CD4-positive, CD25-positive, alpha-beta regulatory T cell (primary cell): ENCODE measurements around the gene MMEL1. TPM values are rescaled to one million over a fixed set of nuclear protein-coding genes. Genes with fewer than 3 reads are reported as not detected.
A peak's percentile ranks its signal among the peaks of the same experiment; 100 is the strongest.

Experiments
- ATAC-seq, 2 donors: fragments of 150-1000 bp; cut with Tn5 transposase; one replicate each; pipeline ENCODE4 v1.10.0; 2021; ENCODE audit warnings: low read depth in 2 of 2, moderate number of reproducible peaks in 2 of 2, moderate library complexity in 1 of 2
- DNase-seq, 3 donors: peaks; one replicate each; pipeline versions ENCODE4 v3.0.0 to v3.0.0-alpha.2; 2012 to 2022; ENCODE audit warnings: mixed read lengths in 1 of 3
- H3K27ac ChIP-seq: one replicate; pipeline ENCODE4 v1.7.0; 2013; ENCODE audit warnings: mild to moderate bottlenecking, low read length; ENCODE audit not compliant: insufficient read depth, poor library complexity, severe bottlenecking
- H3K27me3 ChIP-seq: one replicate; pipeline ENCODE4 v1.7.0; 2013; ENCODE audit warnings: low read length; ENCODE audit not compliant: control insufficient read depth, insufficient read depth
- H3K36me3 ChIP-seq: one replicate; pipeline ENCODE4 v1.7.0; 2013; ENCODE audit warnings: mild to moderate bottlenecking, low read length, moderate library complexity; ENCODE audit not compliant: control insufficient read depth, insufficient read depth
- H3K4me1 ChIP-seq: 2 replicates; pipeline ENCODE4 v1.7.0; 2013; ENCODE audit warnings: mild to moderate bottlenecking, low read length; ENCODE audit not compliant: insufficient read depth, control insufficient read depth, poor library complexity, severe bottlenecking
- H3K4me3 ChIP-seq: one replicate; pipeline ENCODE4 v1.7.0; 2013; ENCODE audit warnings: low read depth, mild to moderate bottlenecking, low read length, moderate library complexity
- H3K9me3 ChIP-seq, 2 experiments: 1 replicate in 1 of 2; 2 replicates in 1 of 2; pipeline ENCODE4 v1.7.0; 2013; ENCODE audit warnings: low read length in 2 of 2, mild to moderate bottlenecking in 1 of 2, moderate library complexity in 1 of 2; ENCODE audit not compliant: control insufficient read depth in 2 of 2
- H3K27ac Mint-ChIP-seq, 3 donors: one replicate each; pipeline ENCODE4 v1.8.0; 2020 to 2022; ENCODE audit warnings: mild to moderate bottlenecking in 3 of 3, mixed read lengths in 3 of 3, moderate library complexity in 2 of 3
- H3K27me3 Mint-ChIP-seq: one replicate; pipeline ENCODE4 v1.8.0; 2022; ENCODE audit warnings: mild to moderate bottlenecking, mixed read lengths
- H3K36me3 Mint-ChIP-seq: one replicate; pipeline ENCODE4 v1.8.0; 2020; ENCODE audit warnings: mixed read lengths
- H3K4me1 Mint-ChIP-seq, 4 donors: one replicate each; pipeline ENCODE4 v1.8.0; 2020 to 2022; ENCODE audit warnings: mixed read lengths in 4 of 4, mild to moderate bottlenecking in 1 of 4
- H3K4me3 Mint-ChIP-seq, 4 donors: one replicate each; pipeline ENCODE4 v1.8.0; 2020 to 2022; ENCODE audit warnings: mild to moderate bottlenecking in 4 of 4, mixed read lengths in 4 of 4, moderate library complexity in 3 of 4
- H3K9me3 Mint-ChIP-seq, 7 donors: one replicate each; pipeline ENCODE4 v1.8.0; 2020 to 2022; ENCODE audit warnings: mixed read lengths in 7 of 7, mild to moderate bottlenecking in 3 of 7, moderate library complexity in 2 of 7
- polyA plus RNA-seq, 4 donors: library from polyadenylated mRNA; unstranded; fragments of 300-500 nt; fragmentation: Illumina TruSeq; gene quantifications; one replicate each; pipeline ENCODE4 v1.2.3, GENCODE V29; 2021
- total RNA-seq: library from RNA; stranded (reverse); gene quantifications from one replicate; pipeline ENCODE4 v1.2.3, GENCODE V29; 2022

Gene MMEL1
- total and polyA plus RNA-seq, 5 donors from 2014 or later: 0.79 to 18.1 (median 15.2) TPM

- no peaks in the 10 kb centered on the region for H3K4me1 ChIP-seq
- no peak for DNase-seq
- no peak for ATAC-seq
Measured at GRCh38 chr1:2604156-2604843, 28.5 kb downstream of the MMEL1 start.

GRCh38 chr1:2603521-2604155, 29.2 kb downstream of the MMEL1 start:
- no peak overlapping the region for H3K4me3 ChIP-seq
- no peaks in the 10 kb centered on the region for H3K9me3 ChIP-seq
- ATAC-seq (no peak), DNase-seq (peak in 1 of 3 donors; percentile 0)
- H3K27ac ChIP-seq: no peak overlapping the region
- H3K4me1 Mint-ChIP-seq: no peaks in the 10 kb centered on the region
- no peaks in the 10 kb centered on the region for H3K36me3 ChIP-seq
- H3K27ac Mint-ChIP-seq: no peak overlapping the region
- peaks cover 0 to 2% (median 0%) of the 10 kb centered on the region in 7 donors for H3K9me3 Mint-ChIP-seq
- no peaks in the 10 kb centered on the region for H3K4me1 ChIP-seq
- H3K4me3 Mint-ChIP-seq: no peak overlapping the region
- H3K27me3 ChIP-seq: no peaks in the 10 kb centered on the region
- peaks cover 6% of the 10 kb centered on the region for H3K27me3 Mint-ChIP-seq
- H3K36me3 Mint-ChIP-seq: no peaks in the 10 kb centered on the region

More at GRCh38 chr1:2604156-2604843, 28.5 kb downstream of the MMEL1 start:
- Mint-ChIP-seq H3K36me3 (no peaks in the 10 kb centered on the region), H3K9me3 (peaks cover 0 to 2% (median 0%) of the 10 kb centered on the region in 7 donors), H3K4me3 (no peak overlapping the region), H3K27ac (no peak overlapping the region), H3K4me1 (no peaks in the 10 kb centered on the region), H3K27me3 (peaks cover 6% of the 10 kb centered on the region)
- Histone ChIP-seq H3K4me3 (no peak overlapping the region), H3K36me3 (no peaks in the 10 kb centered on the region), H3K9me3 (no peaks in the 10 kb centered on the region), H3K27ac (no peak overlapping the region), H3K27me3 (no peaks in the 10 kb centered on the region)

GRCh38 chr1:2602866-2603520, 29.8 kb downstream of the MMEL1 start:
- Histone ChIP-seq H3K9me3 (no peaks in the 10 kb centered on the region), H3K4me1 (no peaks in the 10 kb centered on the region), H3K27ac (no peak overlapping the region), H3K27me3 (no peaks in the 10 kb centered on the region), H3K36me3 (no peaks in the 10 kb centered on the region), H3K4me3 (no peak overlapping the region)
- Mint-ChIP-seq H3K4me1 (no peaks in the 10 kb centered on the region), H3K36me3 (no peaks in the 10 kb centered on the region), H3K27me3 (peaks cover 6% of the 10 kb centered on the region), H3K9me3 (peaks cover 0 to 3% (median 0%) of the 10 kb centered on the region in 7 donors), H3K27ac (no peak overlapping the region), H3K4me3 (no peak overlapping the region)
- no peak for ATAC-seq
- DNase-seq: no peak

- Mint-ChIP-seq H3K4me3 (no peak overlapping the region), H3K27ac (no peak overlapping the region), H3K27me3 (peaks cover 7% of the 10 kb centered on the region), H3K36me3 (no peaks in the 10 kb centered on the region), H3K4me1 (no peaks in the 10 kb centered on the region), H3K9me3 (peaks cover 0 to 3% (median 0%) of the 10 kb centered on the region in 7 donors)
- Histone ChIP-seq H3K4me3 (no peak overlapping the region), H3K27ac (no peak overlapping the region), H3K9me3 (no peaks in the 10 kb centered on the region), H3K27me3 (no peaks in the 10 kb centered on the region), H3K4me1 (no peaks in the 10 kb centered on the region), H3K36me3 (no peaks in the 10 kb centered on the region)
- DNase-seq (no peak), ATAC-seq (no peak)
Measured at GRCh38 chr1:2602311-2602835, 30.4 kb downstream of the MMEL1 start.

- H3K4me3 ChIP-seq: no peak overlapping the region
- no peaks in the 10 kb centered on the region for H3K36me3 Mint-ChIP-seq
- no peaks in the 10 kb centered on the region for H3K4me1 ChIP-seq
- no peak overlapping the region for H3K27ac ChIP-seq
- no peaks in the 10 kb centered on the region for H3K27me3 ChIP-seq
- no peaks in the 10 kb centered on the region for H3K4me1 Mint-ChIP-seq
- H3K9me3 ChIP-seq: no peaks in the 10 kb centered on the region
- no peaks in the 10 kb centered on the region for H3K36me3 ChIP-seq
- H3K27me3 Mint-ChIP-seq: peaks cover 10% of the 10 kb centered on the region
- DNase-seq (no peak), ATAC-seq (no peak)
- H3K4me3 Mint-ChIP-seq: no peak overlapping the region
- no peak overlapping the region for H3K27ac Mint-ChIP-seq
- peaks cover 0 to 3% (median 0%) of the 10 kb centered on the region in 7 donors for H3K9me3 Mint-ChIP-seq
Measured at GRCh38 chr1:2601721-2602303, 31.0 kb downstream of the MMEL1 start.

GRCh38 chr1:2598329-2598931, 34.4 kb downstream of the MMEL1 start:
- H3K9me3 Mint-ChIP-seq: peaks cover 0 to 3% (median 0%) of the 10 kb centered on the region in 7 donors
- peak overlapping the region in 1 of 3 donors; percentile 75 for H3K27ac Mint-ChIP-seq
- DNase-seq: no peak
- H3K4me3 Mint-ChIP-seq: no peak overlapping the region
- Histone ChIP-seq H3K27me3 (no peaks in the 10 kb centered on the region), H3K4me1 (no peaks in the 10 kb centered on the region), H3K4me3 (no peak overlapping the region), H3K27ac (no peak overlapping the region), H3K36me3 (no peaks in the 10 kb centered on the region), H3K9me3 (no peaks in the 10 kb centered on the region)
- no peak for ATAC-seq
- H3K4me1 Mint-ChIP-seq: no peaks in the 10 kb centered on the region
- H3K27me3 Mint-ChIP-seq: peaks cover 10% of the 10 kb centered on the region
- no peaks in the 10 kb centered on the region for H3K36me3 Mint-ChIP-seq
